GM23338 (cell line): ENCODE results near the gene KRTAP4-16. TPM values are rescaled to one million over a fixed set of nuclear protein-coding genes. Genes with fewer than 3 reads are reported as not detected.
"Not testable (repeated sequence)": the region's sequence is repeated elsewhere in the genome, so short reads cannot be mapped to it uniquely, and the experiment has no call there.

ENCODE experiments used
- ATAC-seq: fragments of 200-7000 bp; cut with Tn5 transposase; 3 replicates; pipeline ENCODE4 v1.9.1; 2020
- DNase-seq: peaks from one replicate; pipeline ENCODE4 v3.0.0-alpha.2; 2015; ENCODE audit warnings: low spot score
- H2AFZ ChIP-seq: fragments of 200-600 bp; sonication (generic); 2 replicates; pipeline ENCODE4 v1.8.0; 2016; ENCODE audit warnings: antibody characterized with exemption, mild to moderate bottlenecking, moderate library complexity
- H3F3A ChIP-seq: fragments of 200-600 bp; sonication (generic); replicated peaks from 2 replicates; pipeline ENCODE4 v1.8.0; 2017; ENCODE audit warnings: antibody characterized with exemption, mixed run types, low read depth
- H3K27ac ChIP-seq: fragments of 200-600 bp; sonication (generic); 2 replicates; pipeline ENCODE4 v1.6.1; 2016; ENCODE audit warnings: low read depth
- H3K27me3 ChIP-seq: fragments of 200-600 bp; sonication (generic); 2 replicates; pipeline ENCODE4 v1.8.0; 2016; ENCODE audit warnings: mild to moderate bottlenecking, mixed run types, moderate library complexity; ENCODE audit not compliant: insufficient read depth
- H3K36me3 ChIP-seq: fragments of 200-600 bp; sonication (generic); 2 replicates; pipeline ENCODE4 v1.8.0; 2016; ENCODE audit warnings: mild to moderate bottlenecking; ENCODE audit not compliant: insufficient read depth
- H3K4me1 ChIP-seq: fragments of 200-600 bp; sonication (generic); 2 replicates; pipeline ENCODE4 v1.8.0; 2016; ENCODE audit warnings: mild to moderate bottlenecking, moderate library complexity; ENCODE audit not compliant: insufficient read depth
- H3K4me2 ChIP-seq: fragments of 200-600 bp; sonication (generic); 2 replicates; pipeline ENCODE4 v1.7.1; 2017; ENCODE audit warnings: mixed run types
- H3K4me3 ChIP-seq: fragments of 200-600 bp; sonication (generic); 2 replicates; pipeline ENCODE4 v1.6.1; 2016; ENCODE audit warnings: mixed run types
- H3K79me2 ChIP-seq: fragments of 200-600 bp; sonication (generic); replicated peaks from 2 replicates; pipeline ENCODE4 v1.8.0; 2017; ENCODE audit warnings: mild to moderate bottlenecking; ENCODE audit not compliant: insufficient read depth
- H3K9me2 ChIP-seq: fragments of 200-600 bp; sonication (generic); 2 replicates; pipeline ENCODE4 v1.8.0; 2017; ENCODE audit not compliant: insufficient read depth
- H4K20me1 ChIP-seq: fragments of 200-600 bp; sonication (generic); replicated peaks from 2 replicates; pipeline ENCODE4 v1.8.0; 2017; ENCODE audit warnings: mild to moderate bottlenecking; ENCODE audit not compliant: insufficient read depth
- H3K27ac Mint-ChIP-seq: 2 replicates; pipeline ENCODE4 v1.8.0; 2020; ENCODE audit warnings: inconsistent platforms, mild to moderate bottlenecking, moderate library complexity, mixed read lengths
- H3K27me3 Mint-ChIP-seq: 3 replicates; pipeline ENCODE4 v1.8.0; 2022; ENCODE audit warnings: low read depth, mild to moderate bottlenecking, moderate library complexity, mixed read lengths, inconsistent platforms; ENCODE audit not compliant: insufficient read depth, poor library complexity
- H3K36me3 Mint-ChIP-seq: 3 replicates; pipeline ENCODE4 v1.8.0; 2021; ENCODE audit warnings: low read depth, mild to moderate bottlenecking, inconsistent platforms, moderate library complexity, mixed read lengths
- H3K4me1 Mint-ChIP-seq: 3 replicates; pipeline ENCODE4 v1.8.0; 2020; ENCODE audit warnings: mild to moderate bottlenecking, inconsistent platforms, mixed read lengths
- H3K4me3 Mint-ChIP-seq: 3 replicates; pipeline ENCODE4 v1.8.0; 2021; ENCODE audit warnings: moderate library complexity, mild to moderate bottlenecking, inconsistent platforms, mixed read lengths
- H3K9me3 Mint-ChIP-seq: 3 replicates; pipeline ENCODE4 v1.8.0; 2020; ENCODE audit warnings: moderate library complexity, mild to moderate bottlenecking, inconsistent platforms, mixed read lengths
- CREB1 ChIP-seq: fragments of 250-450 bp; sonication (Bioruptor Pico); IDR thresholded peaks from 2 replicates; pipeline ENCODE4 v1.5.0; 2020; ENCODE audit warnings: low read depth, mild to moderate bottlenecking, moderate library complexity
- EZH2phosphoT487 ChIP-seq: fragments of 200-600 bp; sonication (generic); IDR thresholded peaks from one replicate; pipeline ENCODE4 v1.8.1; 2018; ENCODE audit warnings: antibody characterized with exemption; ENCODE audit not compliant: unreplicated experiment
- NANOG ChIP-seq: IDR thresholded peaks from 2 replicates; pipeline ENCODE4 v1.6.1; 2016; ENCODE audit warnings: antibody characterized with exemption, borderline replicate concordance
- POLR2AphosphoS5 ChIP-seq: IDR thresholded peaks from 2 replicates; pipeline ENCODE4 v1.6.1; 2016; ENCODE audit warnings: antibody characterized with exemption, low read depth
- ZNF114 ChIP-seq: fragments of 250-450 bp; sonication (Bioruptor Pico); IDR thresholded peaks from 2 replicates; pipeline ENCODE4 v1.5.0; 2020; ENCODE audit warnings: mild to moderate bottlenecking, moderate library complexity
- ZNF331 ChIP-seq: fragments of 250-450 bp; sonication (Bioruptor Pico); IDR thresholded peaks from 2 replicates; pipeline ENCODE4 v1.5.0; 2020; ENCODE audit warnings: low read depth, mild to moderate bottlenecking, moderate library complexity
- polyA plus RNA-seq: library from polyadenylated mRNA; unstranded; fragments of >200 nt; fragmentation: Nextera tagmentation; extraction: Ambion mirVana; gene quantifications from 2 replicates; pipeline ENCODE4 v1.2.1, GENCODE V29; 2016
- total RNA-seq: library from RNA; depleted of rRNA; stranded (reverse); fragments of >200 nt; shearing (Covaris generic); gene quantifications from 2 replicates; pipeline ENCODE4 v1.2.3, GENCODE V29; 2014
- TF ChIP-seq, protein P1 (sequence below): IDR thresholded peaks from one replicate; pipeline ENCODE4 v1.6.1; 2018; ENCODE audit warnings: antibody characterized with exemption; ENCODE audit not compliant: unreplicated experiment

Gene KRTAP4-16
- total and polyA plus RNA-seq, 2 experiments from 2014 or later: not detected

DNA sequence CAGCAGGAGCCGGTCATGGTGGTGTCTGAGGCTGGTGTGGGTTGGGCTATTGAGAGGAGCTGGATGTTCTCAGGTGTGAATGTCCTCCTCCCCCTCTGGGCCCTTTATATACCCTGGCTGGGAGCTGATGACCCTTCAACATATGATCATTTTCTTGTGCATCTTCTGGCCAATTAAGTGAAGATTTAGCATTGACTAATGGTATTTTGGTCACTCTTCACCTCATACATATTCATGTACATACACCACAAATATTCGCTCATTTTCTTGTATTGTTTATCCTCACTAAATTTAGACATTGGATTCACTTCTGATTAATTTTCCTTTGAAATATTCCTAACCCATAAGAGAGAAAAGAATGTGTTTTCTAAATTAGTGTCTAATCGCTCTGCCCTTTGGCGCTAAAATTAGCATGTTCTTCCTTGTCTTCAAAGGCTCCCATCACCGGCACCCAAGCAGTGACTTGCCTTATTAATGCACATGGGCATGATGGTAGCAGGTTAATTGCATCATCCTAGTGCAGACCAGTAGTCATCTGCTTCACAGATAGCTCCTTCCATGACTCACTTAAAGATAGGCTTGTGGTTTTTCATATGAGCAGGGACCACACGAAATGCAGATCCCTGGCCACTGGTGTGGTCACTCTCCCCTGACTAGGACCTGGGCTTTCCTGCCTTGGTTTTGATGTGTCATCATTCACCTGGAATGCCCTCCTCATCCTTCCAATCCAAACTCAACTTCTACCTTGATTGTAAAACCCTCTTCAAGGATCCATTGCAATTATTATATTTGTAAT lies 36.0 kb downstream of the KRTAP4-16 start, which contains the start of gene KRTAP2-4:
KRTAP2-4 (minus strand) TSS at position 51 of the 796 bp plus-strand sequence; CDS start at position 17, 34 bp downstream.
- Mint-ChIP-seq H3K4me1 (no peaks in the 10 kb centered on the region), H3K36me3 (no peaks in the 10 kb centered on the region), H3K9me3 (no peaks in the 10 kb centered on the region), H3K27me3 (no peaks in the 10 kb centered on the region), H3K27ac (no peak within 1 kb of the TSS), H3K4me3 (no peak within 1 kb of the TSS)
- ATAC-seq: peak; percentile 41; the same call in 2 of the 3 replicates
- Histone ChIP-seq H3K27me3 (no peaks in the 10 kb centered on the region), H3K27ac (no peak within 1 kb of the TSS), H3K4me1 (no peaks in the 10 kb centered on the region), H3K4me2 (no peak within 1 kb of the TSS), H3K79me2 (no peaks in the 10 kb centered on the region), H4K20me1 (no peaks in the 10 kb centered on the region), H3K4me3 (no peak within 1 kb of the TSS), H3K9me2 (no peaks in the 10 kb centered on the region; the same call in none of the 2 replicates), H2AFZ (no peak within 1 kb of the TSS), H3F3A (no peaks in the 10 kb centered on the region), H3K36me3 (no peaks in the 10 kb centered on the region)
- DNase-seq: no peak
- TF ChIP-seq CREB1 (CRISPR knock-in tag): no peak
- TF ChIP-seq, protein P1, sequence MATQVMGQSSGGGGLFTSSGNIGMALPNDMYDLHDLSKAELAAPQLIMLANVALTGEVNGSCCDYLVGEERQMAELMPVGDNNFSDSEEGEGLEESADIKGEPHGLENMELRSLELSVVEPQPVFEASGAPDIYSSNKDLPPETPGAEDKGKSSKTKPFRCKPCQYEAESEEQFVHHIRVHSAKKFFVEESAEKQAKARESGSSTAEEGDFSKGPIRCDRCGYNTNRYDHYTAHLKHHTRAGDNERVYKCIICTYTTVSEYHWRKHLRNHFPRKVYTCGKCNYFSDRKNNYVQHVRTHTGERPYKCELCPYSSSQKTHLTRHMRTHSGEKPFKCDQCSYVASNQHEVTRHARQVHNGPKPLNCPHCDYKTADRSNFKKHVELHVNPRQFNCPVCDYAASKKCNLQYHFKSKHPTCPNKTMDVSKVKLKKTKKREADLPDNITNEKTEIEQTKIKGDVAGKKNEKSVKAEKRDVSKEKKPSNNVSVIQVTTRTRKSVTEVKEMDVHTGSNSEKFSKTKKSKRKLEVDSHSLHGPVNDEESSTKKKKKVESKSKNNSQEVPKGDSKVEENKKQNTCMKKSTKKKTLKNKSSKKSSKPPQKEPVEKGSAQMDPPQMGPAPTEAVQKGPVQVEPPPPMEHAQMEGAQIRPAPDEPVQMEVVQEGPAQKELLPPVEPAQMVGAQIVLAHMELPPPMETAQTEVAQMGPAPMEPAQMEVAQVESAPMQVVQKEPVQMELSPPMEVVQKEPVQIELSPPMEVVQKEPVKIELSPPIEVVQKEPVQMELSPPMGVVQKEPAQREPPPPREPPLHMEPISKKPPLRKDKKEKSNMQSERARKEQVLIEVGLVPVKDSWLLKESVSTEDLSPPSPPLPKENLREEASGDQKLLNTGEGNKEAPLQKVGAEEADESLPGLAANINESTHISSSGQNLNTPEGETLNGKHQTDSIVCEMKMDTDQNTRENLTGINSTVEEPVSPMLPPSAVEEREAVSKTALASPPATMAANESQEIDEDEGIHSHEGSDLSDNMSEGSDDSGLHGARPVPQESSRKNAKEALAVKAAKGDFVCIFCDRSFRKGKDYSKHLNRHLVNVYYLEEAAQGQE: no peak
- no peak for TF ChIP-seq POLR2AphosphoS5
- no peak for TF ChIP-seq ZNF114 (CRISPR knock-in tag)

DNA sequence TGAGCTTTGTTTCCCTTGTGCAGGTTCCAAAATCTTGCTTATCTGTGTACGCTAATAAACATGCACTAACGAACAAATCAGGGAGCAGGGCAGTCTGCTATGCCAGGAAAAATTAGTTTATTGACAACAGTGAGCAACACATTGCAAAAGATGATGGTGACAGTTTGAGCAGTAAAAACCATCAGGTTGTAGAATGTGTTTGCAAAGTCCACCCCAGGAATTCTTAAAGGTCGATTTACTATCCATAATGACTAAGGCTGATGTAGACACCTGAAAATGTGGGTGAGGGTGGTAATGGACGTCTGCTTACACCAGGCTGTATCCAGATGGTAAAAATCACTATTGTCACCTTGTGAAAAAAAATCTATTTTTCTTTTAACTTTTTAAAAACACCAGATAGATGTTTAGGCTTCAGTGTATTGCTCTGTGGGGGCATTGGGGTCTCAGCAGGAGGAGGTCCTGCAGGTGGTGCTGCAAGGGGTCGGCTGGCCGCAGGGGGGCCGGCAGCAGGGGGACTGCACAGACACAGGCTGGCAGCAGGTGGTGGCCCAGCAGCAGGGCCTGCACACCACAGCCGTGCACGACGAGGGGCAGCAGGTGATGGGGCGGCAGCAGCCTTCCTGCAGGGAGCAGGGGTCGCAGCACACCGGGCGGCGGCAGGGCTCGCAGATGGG lies 36.9 kb downstream of the KRTAP4-16 start:
- H3K27me3 Mint-ChIP-seq: not testable (repeated sequence)
- peak; percentile 48 for ATAC-seq

DNA sequence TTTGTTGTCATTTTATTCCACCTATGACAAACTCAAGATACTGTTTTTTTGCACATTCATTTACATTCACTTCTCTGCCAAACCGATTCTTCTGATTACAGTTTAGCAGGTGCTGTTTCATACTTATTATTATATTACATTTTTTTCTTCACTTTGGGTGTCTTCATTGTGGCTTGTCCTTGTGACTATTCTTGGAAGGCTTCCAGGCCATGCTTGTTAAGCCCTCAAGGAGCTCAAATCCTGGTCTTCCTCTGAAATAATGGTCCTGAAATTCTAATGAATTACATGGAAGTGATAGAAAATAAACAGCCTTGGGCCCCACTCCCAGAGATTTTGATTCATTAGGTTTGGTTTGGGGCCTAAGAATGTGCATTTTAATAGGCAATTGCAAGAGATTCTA lies 37.7 kb downstream of the KRTAP4-16 start:
- no peaks in the 10 kb centered on the region for H3F3A ChIP-seq
- H3K4me3 Mint-ChIP-seq: no peak overlapping the region
- no peak overlapping the region for H2AFZ ChIP-seq
- H4K20me1 ChIP-seq: no peaks in the 10 kb centered on the region
- ATAC-seq (no peak), DNase-seq (no peak)
- no peaks in the 10 kb centered on the region for H3K36me3 ChIP-seq
- H3K79me2 ChIP-seq: no peaks in the 10 kb centered on the region
- H3K4me1 Mint-ChIP-seq: peaks cover 2% of the 10 kb centered on the region
- H3K9me3 Mint-ChIP-seq: no peaks in the 10 kb centered on the region
- H3K9me2 ChIP-seq: no peaks in the 10 kb centered on the region; the same call in none of the 2 replicates
- H3K36me3 Mint-ChIP-seq: no peaks in the 10 kb centered on the region
- no peak overlapping the region for H3K4me3 ChIP-seq
- H3K27me3 Mint-ChIP-seq: no peaks in the 10 kb centered on the region
- no peak overlapping the region for H3K27ac Mint-ChIP-seq
- no peaks in the 10 kb centered on the region for H3K27me3 ChIP-seq
- H3K27ac ChIP-seq: no peak overlapping the region
- 0 out of 2 replicates have a peak, but pooled peaks cover 2% of the 10 kb centered on the region for H3K4me1 ChIP-seq
- H3K4me2 ChIP-seq: no peak overlapping the region
- TF ChIP-seq, protein P1: no peak
- no peak for TF ChIP-seq NANOG
- TF ChIP-seq POLR2AphosphoS5: no peak
- TF ChIP-seq EZH2phosphoT487: no peak
- TF ChIP-seq ZNF331 (CRISPR knock-in tag): no peak
- TF ChIP-seq CREB1 (CRISPR knock-in tag): no peak
- TF ChIP-seq ZNF114 (CRISPR knock-in tag): no peak

More for the DNA sequence above, 36.9 kb downstream of the KRTAP4-16 start:
- not testable (repeated sequence) for H3K27me3 ChIP-seq, H3K79me2 ChIP-seq, DNase-seq, H3K27ac ChIP-seq, H3K4me1 ChIP-seq, H3K36me3 Mint-ChIP-seq, H3K4me3 Mint-ChIP-seq, H3K4me2 ChIP-seq, H4K20me1 ChIP-seq, H3K9me2 ChIP-seq, H3K27ac Mint-ChIP-seq, H3K36me3 ChIP-seq, H3F3A ChIP-seq, H3K4me1 Mint-ChIP-seq, H2AFZ ChIP-seq, H3K4me3 ChIP-seq, H3K9me3 Mint-ChIP-seq
